ENCODE data around the gene PTPRU.

GRCh38 chr1:29312469-29313461 lies 76.4 kb downstream of the PTPRU start:
- TF ChIP-seq WT1 (tag by site-specific recombination; IDR thresholded peaks at IDR 0.05) (no peak), CTCF (tag by site-specific recombination; IDR thresholded peaks at IDR 0.05) (no peak), ZNF791 (tag by site-specific recombination; IDR thresholded peaks at IDR 0.05) (no peak), ZNF302 (tag by site-specific recombination; IDR thresholded peaks at IDR 0.05; ENCODE audit: low read depth) (no peak), YY1 (tag by site-specific recombination; IDR thresholded peaks at IDR 0.05) (no peak), RBAK (tag by site-specific recombination; IDR thresholded peaks at IDR 0.05) (no peak), ZNF274 (IDR thresholded peaks at IDR 0.05; ENCODE audit: low read length) (no peak), ZNF274 (tag by site-specific recombination; IDR thresholded peaks at IDR 0.05; ENCODE audit: borderline replicate concordance) (no peak), ZBTB17 (tag by site-specific recombination; IDR thresholded peaks at IDR 0.05) (no peak), ZNF174 (tag by site-specific recombination; IDR thresholded peaks at IDR 0.05) (no peak), ZNF707 (tag by site-specific recombination; IDR thresholded peaks at IDR 0.05) (no peak), GFI1B (tag by site-specific recombination; IDR thresholded peaks at IDR 0.05) (no peak)
- TF ChIP-seq, protein P1, sequence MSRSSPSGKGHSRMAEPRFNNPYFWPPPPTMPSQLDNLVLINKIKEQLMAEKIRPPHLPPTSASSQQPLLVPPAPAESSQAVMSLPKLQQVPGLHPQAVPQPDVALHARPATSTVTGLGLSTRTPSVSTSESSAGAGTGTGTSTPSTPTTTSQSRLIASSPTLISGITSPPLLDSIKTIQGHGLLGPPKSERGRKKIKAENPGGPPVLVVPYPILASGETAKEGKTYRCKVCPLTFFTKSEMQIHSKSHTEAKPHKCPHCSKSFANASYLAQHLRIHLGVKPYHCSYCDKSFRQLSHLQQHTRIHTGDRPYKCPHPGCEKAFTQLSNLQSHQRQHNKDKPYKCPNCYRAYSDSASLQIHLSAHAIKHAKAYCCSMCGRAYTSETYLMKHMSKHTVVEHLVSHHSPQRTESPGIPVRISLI (tag by site-specific recombination; IDR thresholded peaks at IDR 0.05), result no peak
- TF ChIP-seq, protein P2, sequence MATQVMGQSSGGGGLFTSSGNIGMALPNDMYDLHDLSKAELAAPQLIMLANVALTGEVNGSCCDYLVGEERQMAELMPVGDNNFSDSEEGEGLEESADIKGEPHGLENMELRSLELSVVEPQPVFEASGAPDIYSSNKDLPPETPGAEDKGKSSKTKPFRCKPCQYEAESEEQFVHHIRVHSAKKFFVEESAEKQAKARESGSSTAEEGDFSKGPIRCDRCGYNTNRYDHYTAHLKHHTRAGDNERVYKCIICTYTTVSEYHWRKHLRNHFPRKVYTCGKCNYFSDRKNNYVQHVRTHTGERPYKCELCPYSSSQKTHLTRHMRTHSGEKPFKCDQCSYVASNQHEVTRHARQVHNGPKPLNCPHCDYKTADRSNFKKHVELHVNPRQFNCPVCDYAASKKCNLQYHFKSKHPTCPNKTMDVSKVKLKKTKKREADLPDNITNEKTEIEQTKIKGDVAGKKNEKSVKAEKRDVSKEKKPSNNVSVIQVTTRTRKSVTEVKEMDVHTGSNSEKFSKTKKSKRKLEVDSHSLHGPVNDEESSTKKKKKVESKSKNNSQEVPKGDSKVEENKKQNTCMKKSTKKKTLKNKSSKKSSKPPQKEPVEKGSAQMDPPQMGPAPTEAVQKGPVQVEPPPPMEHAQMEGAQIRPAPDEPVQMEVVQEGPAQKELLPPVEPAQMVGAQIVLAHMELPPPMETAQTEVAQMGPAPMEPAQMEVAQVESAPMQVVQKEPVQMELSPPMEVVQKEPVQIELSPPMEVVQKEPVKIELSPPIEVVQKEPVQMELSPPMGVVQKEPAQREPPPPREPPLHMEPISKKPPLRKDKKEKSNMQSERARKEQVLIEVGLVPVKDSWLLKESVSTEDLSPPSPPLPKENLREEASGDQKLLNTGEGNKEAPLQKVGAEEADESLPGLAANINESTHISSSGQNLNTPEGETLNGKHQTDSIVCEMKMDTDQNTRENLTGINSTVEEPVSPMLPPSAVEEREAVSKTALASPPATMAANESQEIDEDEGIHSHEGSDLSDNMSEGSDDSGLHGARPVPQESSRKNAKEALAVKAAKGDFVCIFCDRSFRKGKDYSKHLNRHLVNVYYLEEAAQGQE (tag by site-specific recombination; IDR thresholded peaks at IDR 0.05), result no peak
